Osteocyte (in vitro differentiated cells): ENCODE results near the gene EBF3. TPM values are rescaled to one million over a fixed set of nuclear protein-coding genes. Genes with fewer than 3 reads are reported as not detected.

Experiments used
- DNase-seq: peaks from one replicate; pipeline ENCODE4 v3.0.0; 2021; ENCODE audit warnings: mixed read lengths; ENCODE audit not compliant: unreplicated experiment; ENCODE audit errors: extremely low spot score
- H3K27ac Mint-ChIP-seq: one replicate; pipeline ENCODE4 v1.8.0; 2021; ENCODE audit warnings: mild to moderate bottlenecking, mixed read lengths; ENCODE audit not compliant: unreplicated experiment
- H3K27me3 Mint-ChIP-seq: one replicate; pipeline ENCODE4 v1.8.0; 2021; ENCODE audit warnings: mixed read lengths; ENCODE audit not compliant: unreplicated experiment
- H3K36me3 Mint-ChIP-seq: one replicate; pipeline ENCODE4 v1.8.0; 2021; ENCODE audit warnings: mixed read lengths; ENCODE audit not compliant: unreplicated experiment
- H3K4me1 Mint-ChIP-seq: one replicate; pipeline ENCODE4 v1.8.0; 2021; ENCODE audit warnings: mixed read lengths; ENCODE audit not compliant: unreplicated experiment
- H3K4me3 Mint-ChIP-seq: one replicate; pipeline ENCODE4 v1.8.0; 2021; ENCODE audit warnings: mild to moderate bottlenecking, moderate library complexity, mixed read lengths; ENCODE audit not compliant: unreplicated experiment
- H3K9me3 Mint-ChIP-seq: one replicate; pipeline ENCODE4 v1.8.0; 2021; ENCODE audit warnings: mixed read lengths; ENCODE audit not compliant: unreplicated experiment
- total RNA-seq: library from RNA; stranded (reverse); gene quantifications from 2 replicates; pipeline ENCODE4 v1.2.1, GENCODE V29; 2021
- TF ChIP-seq, protein P1 (sequence below): fragments of 200-600 bp; sonication (generic); IDR thresholded peaks from 2 replicates; pipeline ENCODE4 v1.5.0; 2021; ENCODE audit warnings: antibody characterized with exemption, mild to moderate bottlenecking, moderate library complexity

Gene EBF3
- total RNA-seq, 1 donor from 2014 or later = 0.59 TPM

GRCh38 chr10:129962031-129962871 is 1.8 kb downstream of the EBF3 start:
- no peaks in the 10 kb centered on the region for H3K9me3 Mint-ChIP-seq
- peaks cover 60% of the 10 kb centered on the region for H3K27me3 Mint-ChIP-seq
- H3K27ac Mint-ChIP-seq = peak overlapping the region; percentile 52
- peaks cover 21% of the 10 kb centered on the region for H3K4me1 Mint-ChIP-seq
- TF ChIP-seq, protein P1, sequence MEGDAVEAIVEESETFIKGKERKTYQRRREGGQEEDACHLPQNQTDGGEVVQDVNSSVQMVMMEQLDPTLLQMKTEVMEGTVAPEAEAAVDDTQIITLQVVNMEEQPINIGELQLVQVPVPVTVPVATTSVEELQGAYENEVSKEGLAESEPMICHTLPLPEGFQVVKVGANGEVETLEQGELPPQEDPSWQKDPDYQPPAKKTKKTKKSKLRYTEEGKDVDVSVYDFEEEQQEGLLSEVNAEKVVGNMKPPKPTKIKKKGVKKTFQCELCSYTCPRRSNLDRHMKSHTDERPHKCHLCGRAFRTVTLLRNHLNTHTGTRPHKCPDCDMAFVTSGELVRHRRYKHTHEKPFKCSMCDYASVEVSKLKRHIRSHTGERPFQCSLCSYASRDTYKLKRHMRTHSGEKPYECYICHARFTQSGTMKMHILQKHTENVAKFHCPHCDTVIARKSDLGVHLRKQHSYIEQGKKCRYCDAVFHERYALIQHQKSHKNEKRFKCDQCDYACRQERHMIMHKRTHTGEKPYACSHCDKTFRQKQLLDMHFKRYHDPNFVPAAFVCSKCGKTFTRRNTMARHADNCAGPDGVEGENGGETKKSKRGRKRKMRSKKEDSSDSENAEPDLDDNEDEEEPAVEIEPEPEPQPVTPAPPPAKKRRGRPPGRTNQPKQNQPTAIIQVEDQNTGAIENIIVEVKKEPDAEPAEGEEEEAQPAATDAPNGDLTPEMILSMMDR = no peak
- H3K4me3 Mint-ChIP-seq = peak overlapping the region; percentile 71
- DNase-seq = peak; percentile 21
- peaks cover 5% of the 10 kb centered on the region for H3K36me3 Mint-ChIP-seq

GRCh38 chr10:129961157-129961701 is 2.8 kb downstream of the EBF3 start:
- Mint-ChIP-seq H3K9me3 (no peaks in the 10 kb centered on the region), H3K27ac (peak overlapping the region; percentile 42), H3K36me3 (peaks cover 5% of the 10 kb centered on the region), H3K4me1 (peaks cover 21% of the 10 kb centered on the region), H3K4me3 (peak overlapping the region; percentile 12), H3K27me3 (peaks cover 66% of the 10 kb centered on the region)
- DNase-seq = peak; percentile 30
- TF ChIP-seq, protein P1 = no peak

GRCh38 chr10:129960481-129961156 is 3.5 kb downstream of the EBF3 start:
- no peaks in the 10 kb centered on the region for H3K9me3 Mint-ChIP-seq
- H3K4me3 Mint-ChIP-seq = peak overlapping the region; percentile 47
- H3K27me3 Mint-ChIP-seq = peaks cover 66% of the 10 kb centered on the region
- H3K36me3 Mint-ChIP-seq = peaks cover 5% of the 10 kb centered on the region
- peak overlapping the region; percentile 41 for H3K27ac Mint-ChIP-seq
- peak; percentile 21 for DNase-seq
- H3K4me1 Mint-ChIP-seq = peaks cover 21% of the 10 kb centered on the region
- TF ChIP-seq, protein P1 = no peak

DNA sequence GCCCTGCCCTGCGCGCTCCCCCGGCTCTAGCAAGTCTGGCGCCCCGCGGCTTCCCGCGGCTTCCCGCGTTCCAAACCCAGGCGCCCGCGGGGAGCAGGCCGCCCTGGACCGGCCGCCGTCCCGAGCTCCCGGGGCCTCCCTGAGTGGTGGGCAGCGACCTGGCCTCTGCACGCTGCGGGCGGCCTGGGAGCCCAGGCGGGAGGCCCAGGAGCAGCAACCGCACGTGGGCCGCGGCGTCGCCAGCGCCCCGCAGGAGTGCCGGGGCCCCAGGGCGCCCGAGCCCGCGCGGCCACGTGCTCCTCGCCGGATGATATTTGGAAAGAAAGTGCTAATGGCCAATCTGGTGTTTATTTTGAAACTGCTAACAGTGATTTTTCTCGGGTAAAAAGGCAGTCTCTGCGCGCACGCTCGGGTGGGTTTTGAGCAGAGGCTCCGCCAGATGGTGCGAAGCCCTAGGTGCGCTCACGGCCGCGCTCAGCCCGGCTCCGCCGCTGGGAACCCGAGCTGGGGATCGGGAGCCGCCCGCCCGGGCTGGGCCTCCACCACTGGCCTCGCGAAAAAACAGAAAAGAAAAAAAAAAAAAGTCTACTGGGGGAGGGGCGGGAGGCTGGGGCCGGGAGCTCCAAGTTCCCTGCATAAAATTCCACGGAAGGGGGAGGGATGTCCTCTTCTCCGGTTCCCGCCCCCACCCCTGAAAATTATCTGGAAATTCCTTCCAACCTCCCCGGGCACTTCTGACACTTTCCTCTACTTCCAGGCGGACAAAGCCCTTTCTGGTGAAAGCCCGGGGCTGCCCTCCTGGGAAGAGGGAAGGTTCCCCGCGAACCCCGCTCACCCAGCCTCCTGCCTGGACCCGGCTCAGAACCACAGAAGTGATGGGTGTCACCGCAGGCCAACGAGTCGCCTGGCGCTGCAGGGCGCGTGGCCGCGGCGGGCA is 4.3 kb downstream of the EBF3 start:
- peaks cover 69% of the 10 kb centered on the region for H3K27me3 Mint-ChIP-seq
- TF ChIP-seq, protein P1 = no peak
- peaks cover 5% of the 10 kb centered on the region for H3K36me3 Mint-ChIP-seq
- no peaks in the 10 kb centered on the region for H3K9me3 Mint-ChIP-seq
- H3K4me3 Mint-ChIP-seq = peak overlapping the region; percentile 54
- no peak for DNase-seq
- peak overlapping the region; percentile 41 for H3K27ac Mint-ChIP-seq
- peaks cover 21% of the 10 kb centered on the region for H3K4me1 Mint-ChIP-seq
